Head of caudate nucleus (tissue), 42 donors: Measurements from ENCODE around the gene H19.

Experiments
- DNase-seq, 42 donors: peaks; one replicate each; pipeline versions ENCODE4 v3.0.0 to v3.0.0-alpha.2; 2020 to 2021; ENCODE audit warnings: mixed read lengths in 7 of 42
- intact Hi-C: fragments of 100-400 bp; cut with DNase I; formaldehyde crosslinking; loops from one replicate; pipeline ENCODE4 v1.15.0; 2022

H19 gene

DNA sequence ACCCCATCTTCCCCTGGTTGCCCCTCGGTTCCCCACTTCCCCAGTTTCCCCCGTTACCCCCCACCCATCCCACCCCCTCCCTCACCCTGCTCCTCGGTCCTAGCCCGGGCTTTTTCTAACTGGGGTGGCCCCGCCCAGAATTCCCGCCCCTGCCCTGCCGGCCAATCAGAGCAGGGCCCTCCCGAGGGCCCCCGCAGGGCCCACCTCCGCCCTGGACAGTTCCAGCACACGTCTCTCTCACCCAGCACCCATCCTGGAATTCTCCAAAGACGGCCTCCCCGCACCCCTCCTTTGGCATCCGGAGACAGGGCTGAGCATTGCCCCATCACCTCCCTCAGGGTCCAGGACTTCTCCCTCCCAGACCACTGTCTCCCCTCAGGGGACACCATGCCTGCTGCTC is at the start of gene H19:
H19 (minus strand) TSS at position 88 of the 400 bp plus-strand sequence.
- intact Hi-C loops, result no loop called here

DNA sequence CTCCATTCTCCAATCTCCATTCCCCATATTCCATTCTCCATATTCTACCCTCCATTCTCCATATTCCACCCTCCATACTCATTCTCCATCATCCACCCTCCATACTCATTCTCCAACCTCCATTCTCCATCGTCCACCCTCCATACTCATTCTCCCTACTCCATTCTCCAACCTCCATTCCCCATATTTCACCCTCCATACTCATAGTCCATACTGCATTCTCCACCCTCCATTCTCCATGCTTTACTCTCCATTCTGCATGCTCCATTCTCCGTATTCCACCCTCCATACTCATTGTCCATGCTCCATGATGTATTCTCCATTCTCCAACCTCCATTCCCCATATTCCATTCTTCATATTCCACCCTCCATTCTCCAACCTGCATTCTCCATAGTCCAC is 44.3 kb upstream of the H19 start:
- DNase-seq, result no peak

More for the DNA sequence above, at the start of gene H19:
- DNase-seq, result no peak

DNA sequence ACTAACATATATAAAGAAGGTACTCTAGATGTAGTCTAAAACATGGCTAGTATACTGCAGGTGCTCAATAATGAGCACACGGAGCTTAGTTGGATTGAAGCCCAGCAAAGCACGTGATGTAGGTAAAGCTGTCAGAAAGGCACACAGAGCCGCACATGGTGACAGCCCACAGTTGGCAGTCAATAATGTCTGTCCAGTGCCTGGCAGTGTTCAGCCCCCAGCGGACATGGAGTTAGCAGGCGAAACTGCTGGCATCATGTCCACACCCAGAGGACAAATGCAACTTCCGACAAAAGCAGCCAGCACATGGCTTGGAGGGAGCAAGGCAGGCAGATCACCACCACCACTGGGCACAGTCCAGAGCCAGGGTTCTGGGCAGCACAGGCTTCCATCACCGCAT is 43.5 kb upstream of the H19 start:
- no peak for DNase-seq

More for the DNA sequence above, 44.3 kb upstream of the H19 start:
- intact Hi-C loops, result no loop called here

DNA sequence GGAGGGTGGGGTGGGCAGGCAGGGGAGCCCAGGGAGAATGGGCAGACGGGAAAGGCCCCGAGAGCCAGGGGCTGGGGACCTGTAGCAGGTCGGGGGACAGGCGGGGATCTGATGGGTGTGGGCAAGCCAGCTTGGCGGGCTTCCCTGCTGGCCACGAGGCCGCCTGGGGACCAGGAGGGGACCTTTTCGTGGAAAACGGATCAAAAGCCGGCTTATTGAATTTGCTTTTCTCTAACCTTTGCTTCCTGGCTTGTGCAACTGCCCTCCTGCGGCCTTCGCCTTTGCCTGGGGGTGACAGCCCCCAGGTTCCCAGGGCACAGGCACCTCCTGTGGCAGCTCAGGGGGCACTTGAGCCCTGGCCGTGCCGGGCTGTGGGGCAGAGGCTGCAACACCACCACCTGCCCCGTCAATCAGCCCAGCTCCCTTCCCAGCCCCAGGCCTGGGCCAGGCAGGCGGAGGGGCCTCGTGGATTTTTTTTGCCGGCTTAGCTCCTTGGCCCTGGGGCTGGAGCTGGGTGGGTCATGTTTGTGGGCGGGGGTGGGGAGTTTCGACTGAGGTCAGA is 41.6 kb upstream of the H19 start:
- DNase-seq, result no peak
- intact Hi-C loops, result no loop called here

More for the DNA sequence above, 43.5 kb upstream of the H19 start:
- intact Hi-C loops, result no loop called here

DNA sequence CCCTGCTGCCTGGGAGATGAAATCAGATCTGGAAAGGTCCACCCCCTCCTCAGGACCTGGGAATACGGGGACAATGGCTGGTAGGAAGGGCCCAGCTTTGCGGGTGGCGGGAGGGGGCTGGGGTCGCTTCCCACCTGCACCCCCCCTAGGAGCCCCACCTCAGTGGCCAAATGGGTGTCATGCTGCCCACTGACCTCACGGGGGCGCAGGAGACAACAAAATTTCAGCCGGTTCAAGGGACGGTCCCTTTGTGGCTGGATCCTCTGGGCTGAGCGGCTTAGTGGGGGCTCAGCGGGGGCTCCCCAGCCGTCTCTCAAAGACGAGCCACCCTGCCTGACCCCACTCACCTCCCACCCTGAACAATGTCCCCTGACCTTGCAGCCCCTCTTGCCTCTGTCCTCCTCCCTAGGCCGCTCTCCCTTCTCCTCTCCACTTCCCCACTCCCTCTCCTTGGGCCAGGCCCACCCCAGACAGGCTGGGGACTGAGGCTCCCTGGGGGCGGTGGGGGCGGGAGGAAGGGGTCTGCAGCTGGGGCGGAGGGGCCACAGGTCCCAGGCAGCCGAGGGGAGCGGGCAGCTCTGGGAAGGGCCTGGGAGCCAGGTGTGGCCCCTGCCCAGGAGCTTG is 39.3 kb upstream of the H19 start:
- intact Hi-C loops, result no loop called here
- no peak for DNase-seq

DNA sequence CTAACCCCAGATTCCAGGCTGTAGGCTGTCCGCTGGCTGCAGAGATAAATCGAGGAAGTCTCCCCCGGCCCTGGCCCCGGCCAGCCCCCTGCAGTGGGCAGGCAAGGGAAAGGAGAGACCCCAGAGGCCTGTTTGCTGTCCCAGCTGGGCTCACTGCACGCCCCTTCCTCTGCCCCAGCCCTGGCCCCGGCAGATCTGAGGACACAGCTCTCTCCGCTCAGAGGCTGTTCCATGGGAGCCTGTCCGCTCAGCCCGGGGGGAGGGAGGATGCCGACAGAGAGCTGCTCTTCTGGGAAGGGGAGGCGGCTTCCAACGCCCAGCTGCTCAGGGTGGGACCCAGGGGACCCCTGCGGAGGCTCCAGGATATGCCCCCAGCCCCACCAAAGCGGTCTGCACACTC is 37.7 kb upstream of the H19 start:
- no peak for DNase-seq
- intact Hi-C loops, result no loop called here

DNA sequence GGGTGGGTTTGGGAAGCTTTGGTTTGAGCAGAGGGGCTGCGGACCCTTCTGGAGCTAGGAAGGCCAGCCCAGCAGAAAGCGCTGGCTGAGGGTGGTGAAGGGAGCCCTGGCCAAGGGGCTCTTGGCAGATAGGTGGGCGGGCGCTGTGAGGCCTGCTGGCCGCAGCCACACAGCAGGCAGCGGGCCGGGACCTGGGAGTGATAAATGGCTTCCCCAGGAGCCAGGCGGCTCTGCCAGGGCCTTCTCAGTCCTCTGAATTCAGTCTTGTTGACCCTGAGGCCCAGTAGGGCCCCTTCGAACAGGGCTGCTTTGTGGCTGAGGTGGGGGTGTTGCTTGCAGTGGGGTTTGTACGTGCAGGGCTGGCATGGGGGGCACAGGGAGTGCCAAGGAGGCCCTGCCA is 33.4 kb upstream of the H19 start:
- intact Hi-C loops, result no loop called here

DNA sequence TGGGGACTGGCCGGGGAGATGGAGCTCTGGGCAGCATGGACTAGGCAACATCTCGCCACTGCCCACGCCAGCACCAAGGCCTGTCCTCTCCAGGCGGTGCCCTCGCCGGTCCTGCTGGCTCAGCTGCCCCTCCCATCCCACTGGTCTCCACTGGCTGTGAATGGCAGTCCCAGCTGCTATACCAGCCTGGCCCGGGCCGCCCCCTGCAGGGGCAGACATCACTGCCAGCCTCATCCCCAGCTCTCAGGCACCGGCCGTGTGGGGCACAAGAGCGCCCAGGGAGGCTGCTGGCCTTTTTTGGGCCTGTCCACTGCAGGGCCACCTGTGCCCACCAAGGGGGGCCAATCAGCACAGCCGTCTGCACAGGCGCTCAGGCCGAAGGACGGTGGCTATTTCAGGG is 30.1 kb upstream of the H19 start:
- intact Hi-C loops, result no loop called here
- no peak for DNase-seq

More for the DNA sequence above, 33.4 kb upstream of the H19 start:
- DNase-seq, result no peak

DNA sequence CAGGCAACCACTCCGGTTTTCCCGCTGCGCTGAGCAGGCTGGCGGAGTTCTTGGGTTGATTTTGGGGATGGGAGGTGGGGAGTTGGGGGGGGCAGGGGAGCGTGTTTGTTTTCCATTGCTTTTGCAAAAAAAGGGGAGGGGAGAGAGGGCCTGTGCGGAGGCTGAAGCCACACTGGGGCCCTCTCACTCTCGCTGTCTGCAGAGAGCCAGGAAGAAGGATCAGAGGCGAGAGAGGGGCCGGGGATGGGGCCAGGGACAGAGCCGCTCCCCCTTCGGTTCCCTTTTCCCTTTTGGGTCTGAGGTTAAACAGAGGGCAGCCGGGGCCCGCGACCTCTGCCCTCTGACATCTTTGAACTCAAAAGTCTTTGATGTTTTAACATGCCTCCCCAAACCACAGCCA is 17.4 kb upstream of the H19 start:
- DNase-seq, result no peak
- intact Hi-C loops, result no loop called here

DNA sequence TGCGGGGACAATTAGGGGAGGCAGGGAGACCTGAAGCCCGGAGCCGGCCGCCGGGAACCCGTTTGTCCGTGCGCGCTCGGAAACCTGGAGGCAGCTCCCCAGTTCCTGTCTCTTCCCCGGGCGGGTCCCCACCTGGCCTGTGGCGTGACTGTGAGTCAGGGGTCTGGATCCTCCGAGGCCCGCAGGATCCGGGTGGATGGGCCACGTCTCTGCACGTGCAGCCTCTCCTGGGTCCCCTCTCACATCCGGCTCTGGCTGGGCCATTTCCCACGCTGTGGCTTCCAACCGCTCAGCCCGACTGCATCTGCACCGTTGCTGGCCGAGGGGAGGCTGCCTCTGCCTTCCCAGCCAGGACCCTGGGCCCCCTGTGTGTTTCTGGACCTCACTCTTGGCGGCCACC is 14.8 kb upstream of the H19 start:
- DNase-seq, result no peak
- intact Hi-C loops, result no loop called here

DNA sequence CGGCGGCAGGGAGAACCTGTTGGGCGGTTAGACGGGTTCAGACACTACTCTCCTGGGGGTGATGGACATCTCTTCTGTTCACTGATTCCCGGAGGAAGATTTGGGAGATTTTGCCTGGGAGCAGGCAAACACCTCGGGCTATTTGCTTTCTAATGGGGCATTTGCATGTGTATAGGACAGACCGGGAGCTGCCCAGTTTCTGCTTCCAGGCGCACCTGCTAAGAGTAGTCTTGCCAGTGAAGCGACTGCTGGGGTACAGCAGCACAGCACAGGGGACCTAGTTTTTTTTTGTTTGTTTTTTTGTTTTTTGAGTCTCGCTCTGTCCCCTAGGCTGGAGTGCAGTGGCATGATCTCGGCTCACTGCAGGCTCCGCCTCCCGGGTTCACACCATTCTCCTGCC is 6.8 kb upstream of the H19 start:
- intact Hi-C loops, result no loop called here
- no peak for DNase-seq

DNA sequence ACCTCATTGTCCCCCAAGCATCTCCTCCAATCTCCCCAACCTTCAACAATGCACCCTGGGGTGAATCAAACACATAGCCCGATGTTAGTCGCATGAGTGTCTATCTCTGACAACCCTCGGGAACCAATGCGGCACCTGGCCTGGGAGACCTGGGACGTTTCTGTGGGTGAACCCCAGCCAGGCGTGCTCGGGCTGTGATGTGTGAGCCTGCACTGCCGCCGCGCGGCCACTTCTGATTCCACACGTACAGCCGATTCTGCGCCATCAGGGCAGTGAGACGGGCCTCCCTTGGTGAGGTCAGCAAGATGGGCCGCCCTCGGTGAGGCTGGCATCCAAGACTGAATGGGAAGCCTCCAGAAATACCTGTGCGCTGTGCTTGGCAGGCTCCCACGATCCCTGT is 5.2 kb upstream of the H19 start:
- intact Hi-C loops, result no loop called here
- no peak for DNase-seq

DNA sequence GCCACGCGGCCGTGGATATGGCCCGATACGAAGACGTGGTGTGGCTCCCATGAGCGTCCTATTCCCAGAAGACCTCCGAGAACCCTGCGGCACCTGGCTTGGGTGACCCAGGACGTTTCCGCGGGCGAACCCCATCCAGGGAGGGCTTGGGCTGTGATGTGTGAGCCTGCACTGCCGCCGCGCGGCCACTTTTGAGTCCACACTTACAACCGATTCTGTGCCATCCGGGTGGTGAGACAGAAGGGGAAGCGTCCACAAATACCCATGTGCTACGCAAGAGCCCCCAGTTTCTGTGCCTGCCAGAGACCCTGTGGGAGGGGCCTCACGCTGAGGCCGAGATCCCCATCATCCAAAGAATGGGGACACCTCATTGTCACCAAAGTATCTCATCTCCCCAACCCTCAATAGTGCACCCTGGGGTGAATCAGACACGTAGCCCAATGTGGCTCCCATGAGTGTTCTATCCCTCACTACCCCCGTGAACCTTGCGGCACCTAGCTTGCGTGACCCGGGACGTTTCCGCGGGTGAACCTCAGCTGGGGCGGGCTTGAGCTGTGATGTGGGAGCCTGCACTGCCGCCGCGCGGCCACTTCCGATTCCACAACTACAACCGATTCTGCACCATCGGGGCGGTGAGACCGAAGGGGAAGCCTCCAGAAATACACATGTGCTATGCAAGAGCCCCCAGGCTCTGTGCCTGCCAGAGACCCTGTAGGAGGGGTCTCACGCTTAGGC is 4.6 kb upstream of the H19 start:
- intact Hi-C loops, result no loop called here

DNA sequence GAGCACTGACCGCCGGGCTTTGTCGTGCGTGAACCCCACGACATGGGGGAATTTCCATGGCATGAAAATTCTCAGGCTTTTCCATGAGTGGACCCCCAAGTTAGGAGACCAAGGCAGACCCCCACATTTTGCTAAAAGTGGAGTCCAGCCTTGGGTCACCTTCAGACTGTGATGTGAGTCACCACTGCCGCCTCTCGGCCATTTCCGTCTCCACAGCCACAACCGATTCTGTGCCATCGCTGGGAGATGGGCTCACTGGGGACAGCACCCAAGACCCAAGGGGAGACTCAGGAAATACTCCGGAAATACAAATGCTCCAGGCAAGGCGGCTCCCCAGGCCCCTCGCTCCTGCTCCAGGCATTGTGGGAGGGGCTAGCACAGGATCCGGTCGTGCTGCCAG is 1.2 kb upstream of the H19 start:
- DNase-seq, result no peak
- intact Hi-C loops, result no loop called here

More for the DNA sequence above, 4.6 kb upstream of the H19 start:
- DNase-seq, result no peak

DNA sequence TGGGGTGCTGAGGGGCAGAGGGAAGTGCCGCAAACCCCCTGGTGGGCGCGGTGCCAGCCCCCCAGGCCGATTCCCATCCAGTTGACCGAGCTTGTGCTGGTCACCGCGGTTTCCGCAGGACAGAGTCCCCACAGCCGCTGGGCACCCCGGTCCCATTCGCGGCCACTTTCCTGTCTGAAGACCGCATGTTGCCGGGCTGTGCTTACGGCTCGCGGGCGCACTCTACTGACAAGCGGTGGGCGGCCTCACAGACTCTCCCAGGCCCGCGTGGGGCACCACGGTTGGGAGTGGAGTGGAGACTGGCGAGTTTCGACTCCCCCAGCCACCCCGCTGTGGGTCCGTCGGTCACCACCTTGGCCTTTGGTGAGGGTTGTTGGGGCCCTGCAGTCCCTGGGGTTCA is 648 bp upstream of the H19 start:
- intact Hi-C loops, result no loop called here
- no peak for DNase-seq

DNA sequence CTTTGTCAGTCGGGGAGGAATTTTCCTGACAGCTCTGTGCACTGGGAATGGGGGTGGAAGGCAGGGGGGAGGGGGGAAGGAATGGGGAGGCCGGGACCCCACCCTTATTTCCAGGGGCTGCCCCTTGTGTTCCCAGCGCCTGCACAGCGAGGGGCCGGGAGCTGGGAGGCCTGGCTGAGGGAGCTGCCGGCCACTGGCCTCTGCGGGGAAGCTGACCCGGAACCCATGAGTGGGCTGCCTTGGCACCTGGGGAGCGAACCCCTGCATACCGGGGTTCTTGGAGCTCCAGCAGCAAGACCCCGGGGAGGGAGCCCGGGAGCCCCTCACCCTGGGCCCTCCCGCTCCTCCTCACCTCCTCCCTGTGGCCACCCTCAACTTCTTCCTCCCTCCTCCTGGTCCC is 3.5 kb downstream of the H19 start:
- intact Hi-C loops, result no loop called here
- DNase-seq, result no peak

DNA sequence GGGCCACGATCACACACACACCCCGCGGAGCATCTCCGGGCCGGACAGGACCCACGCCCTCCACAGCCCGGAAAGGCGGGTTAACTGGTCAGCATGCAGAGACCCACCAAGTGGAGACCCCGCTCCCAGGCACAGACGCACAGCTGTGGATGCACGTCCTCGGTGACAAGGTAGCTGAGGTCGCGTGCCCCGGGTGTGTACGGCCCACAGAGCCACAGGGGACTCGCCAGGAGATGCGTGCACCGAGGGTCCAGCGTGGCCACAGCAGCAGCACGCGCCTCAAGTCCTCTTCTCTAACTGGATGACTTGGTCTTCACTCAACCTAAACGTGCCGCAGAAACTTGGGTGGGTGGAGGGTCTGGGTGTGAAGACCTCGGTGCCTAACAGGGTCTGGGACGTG is 5.5 kb downstream of the H19 start:
- intact Hi-C loops, result no loop called here
- DNase-seq, result peak in 2 of 42 donors; percentile 1 to 16

DNA sequence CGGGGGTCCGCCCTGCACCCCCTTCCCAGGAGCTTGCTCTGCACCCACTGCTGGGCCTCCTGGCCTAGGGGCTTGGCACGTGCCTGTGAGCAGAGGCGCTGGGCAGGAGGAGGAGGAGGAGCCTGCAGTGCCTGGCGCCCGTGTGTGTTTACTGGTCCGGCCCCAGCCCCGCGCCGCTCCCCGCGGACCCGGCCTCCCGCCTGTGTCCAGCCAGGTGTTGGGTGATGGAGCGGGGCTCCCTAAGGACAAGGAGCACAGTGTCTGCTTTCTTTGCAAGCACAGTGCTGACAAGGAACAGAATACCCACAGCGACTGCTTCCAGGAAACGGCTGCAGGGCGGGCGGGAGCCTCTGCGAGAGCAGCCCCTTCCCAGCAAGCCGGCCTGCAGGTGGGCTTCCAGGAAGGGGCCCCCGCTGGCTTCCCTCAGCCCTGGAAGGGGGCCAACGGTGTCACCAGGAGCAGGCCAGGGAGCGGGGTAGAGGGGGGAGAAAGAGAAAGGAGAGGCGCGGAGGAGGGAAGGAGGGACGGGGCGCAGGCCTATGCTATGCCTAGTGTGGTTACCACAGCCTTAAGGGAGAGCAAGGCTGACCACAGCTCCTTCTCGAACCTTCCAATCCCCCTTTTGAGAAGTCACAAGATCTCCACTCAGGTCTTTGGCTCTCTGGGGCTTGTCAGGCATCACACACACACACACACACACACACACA is 6.6 kb downstream of the H19 start:
- DNase-seq, result no peak
- intact Hi-C loops, result no loop called here

DNA sequence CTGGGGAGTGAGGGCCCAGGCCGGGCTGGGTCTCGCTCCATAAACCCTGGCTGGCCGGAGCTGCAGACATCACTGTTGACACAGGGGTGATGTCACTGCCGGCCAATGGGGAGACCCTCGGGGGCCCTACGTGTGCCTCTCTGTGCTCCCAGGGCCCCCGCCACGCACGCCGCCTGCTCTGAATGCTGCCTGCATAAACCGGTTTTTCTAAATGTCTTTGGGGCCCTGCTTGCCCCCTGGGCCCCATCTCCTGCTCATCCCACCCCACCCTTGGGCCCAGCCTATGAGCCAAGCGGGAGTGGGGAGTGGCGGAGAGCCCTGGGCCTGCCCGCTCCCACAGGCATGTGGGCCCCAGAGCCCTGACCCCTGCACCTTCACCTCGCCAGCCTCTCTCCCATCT is 7.7 kb downstream of the H19 start:
- no peak for DNase-seq
- intact Hi-C loops, result no loop called here

DNA sequence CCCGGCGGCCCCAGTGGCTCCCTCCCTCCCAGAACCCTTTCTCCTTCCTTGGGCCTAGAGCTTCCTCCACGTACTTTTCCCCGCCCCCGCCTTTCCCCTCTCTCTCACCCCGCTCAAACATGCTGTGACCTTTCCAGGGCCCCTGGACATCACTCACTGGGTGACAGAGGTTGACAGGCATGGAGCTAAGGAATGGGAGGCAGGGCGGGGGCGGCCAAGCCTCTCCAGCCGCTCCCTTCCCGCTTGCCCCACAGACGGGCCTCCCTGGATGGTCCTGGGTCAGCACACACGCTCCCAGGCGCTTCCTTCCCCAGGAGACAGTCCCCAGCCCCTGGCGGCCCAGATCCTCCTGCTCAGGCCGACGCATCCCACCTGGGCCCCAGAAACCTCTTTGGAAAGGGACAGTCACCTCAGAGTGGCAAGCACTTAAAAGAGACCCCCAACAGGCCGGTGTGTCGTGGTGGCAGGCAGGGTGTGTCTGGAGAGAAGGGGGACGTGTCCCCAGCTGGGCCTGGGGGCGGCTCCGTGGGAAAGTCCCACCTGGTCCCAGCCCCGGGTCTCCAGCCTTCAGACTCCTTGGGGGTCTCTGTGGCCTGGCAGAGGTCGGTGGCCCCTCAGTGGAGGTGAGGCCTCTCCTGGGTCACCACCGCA is 8.8 kb downstream of the H19 start:
- intact Hi-C loops, result no loop called here
- DNase-seq, result peak in 1 of 42 donors; percentile 2
